Measurements from ENCODE around the gene CDK10. TPM values are rescaled to one million over a fixed set of nuclear protein-coding genes. Genes with fewer than 3 reads are reported as not detected.

Gene CDK10
- total RNA-seq, 2 donors from 2014 or later, result 47.5 to 105 TPM

- Histone ChIP-seq H3K27ac (peak overlapping the region in 3 of 4 donors; percentile 58 to 87 (median 85)), H3K27me3 (no peaks in the 10 kb centered on the region), H3K9me3 (no peaks in the 10 kb centered on the region), H3K4me3 (peak overlapping the region; percentile 75 to 99), H3K36me3 (replicated peaks in 1 of 2; ENCODE audit: insufficient read depth in 1 of 2, low read depth in 2 of 2) (no peaks in the 10 kb centered on the region), H3K4me1 (peaks cover 31% of the 10 kb centered on the region)
- WGBS, 2 donors, result 28 to 52% methylated on average over 6 to 32 of the region's 32 CpGs
- intact Hi-C loops (cut with DNase I), result no loop called here
- TF ChIP-seq POLR2A (IDR thresholded peaks at IDR 0.05) (no peak), CTCF (IDR thresholded peaks at IDR 0.05) (no peak)
- no peak for ATAC-seq
- no peak for DNase-seq
Measured at GRCh38 chr16:89656435-89657121, 29.9 kb upstream of the CDK10 start.

GRCh38 chr16:89657442-89658220 lies 28.9 kb upstream of the CDK10 start, which contains the start of the genes CHMP1A and SPATA33:
Gene CHMP1A, minus strand, starts transcription at chr16:89657708. Its CDS starts 120 bp downstream, at chr16:89657588.
Gene SPATA33, plus strand, starts transcription at chr16:89657836. Its CDS starts 76 bp downstream, at chr16:89657912.
- WGBS, 2 donors, result 0 to 1% methylated on average over 26 to 99 of the region's 99 CpGs
- ATAC-seq, result peak; percentile 96
- peak; percentile 90 to 94 (median 92) for DNase-seq
- Histone ChIP-seq H3K27ac (peak within 1 kb of the TSS; percentile 46 to 87 (median 72)), H3K4me3 (peak within 1 kb of the TSS; percentile 75 to 99), H3K4me1 (peaks cover 31% of the 10 kb centered on the region), H3K27me3 (no peaks in the 10 kb centered on the region), H3K9me3 (no peaks in the 10 kb centered on the region), H3K36me3 (replicated peaks in 1 of 2; ENCODE audit: insufficient read depth in 1 of 2, low read depth in 2 of 2) (no peaks in the 10 kb centered on the region)
- intact Hi-C loops (cut with DNase I), result no loop called here
- TF ChIP-seq CTCF (IDR thresholded peaks at IDR 0.05) (no peak), POLR2A (IDR thresholded peaks at IDR 0.05) (peak in 2 of 3 donors; percentile 73 to 79)

- H3K4me3 ChIP-seq, result peak overlapping the region; percentile 75 to 99
- ATAC-seq (peak; percentile 5), DNase-seq (no peak)
- H3K36me3 ChIP-seq (replicated peaks in 1 of 2; ENCODE audit: insufficient read depth in 1 of 2, low read depth in 2 of 2), result no peaks in the 10 kb centered on the region
- no peaks in the 10 kb centered on the region for H3K27me3 ChIP-seq
- TF ChIP-seq CTCF (IDR thresholded peaks at IDR 0.05) (no peak), POLR2A (IDR thresholded peaks at IDR 0.05) (no peak)
- 11 to 12% methylated on average over 25 to 27 of the region's 27 CpGs for WGBS, 2 donors
- H3K4me1 ChIP-seq, result peaks cover 31% of the 10 kb centered on the region
- no peaks in the 10 kb centered on the region for H3K9me3 ChIP-seq
- H3K27ac ChIP-seq, result peak overlapping the region in 3 of 4 donors; percentile 24 to 87 (median 85)
- intact Hi-C loops (cut with DNase I), result no loop called here
Measured at GRCh38 chr16:89658221-89658879, 28.1 kb upstream of the CDK10 start.

GRCh38 chr16:89660146-89660545 lies 26.3 kb upstream of the CDK10 start:
- no peaks in the 10 kb centered on the region for H3K27me3 ChIP-seq
- TF ChIP-seq POLR2A (IDR thresholded peaks at IDR 0.05), result no peak
- TF ChIP-seq CTCF (IDR thresholded peaks at IDR 0.05), result no peak
- peaks cover 27% of the 10 kb centered on the region for H3K4me1 ChIP-seq
- intact Hi-C loops (cut with DNase I), result no loop called here
- H3K9me3 ChIP-seq, result no peaks in the 10 kb centered on the region
- no peak overlapping the region for H3K4me3 ChIP-seq
- no peaks in the 10 kb centered on the region for H3K36me3 ChIP-seq (replicated peaks in 1 of 2; ENCODE audit: insufficient read depth in 1 of 2, low read depth in 2 of 2)
- 87 to 94% methylated on average over 7 of the region's 7 CpGs for WGBS, 2 donors
- no peak overlapping the region for H3K27ac ChIP-seq
- no peak for ATAC-seq
- no peak for DNase-seq
